Loucy (cell line): ENCODE measurements around the gene TP53I11.

Source experiments
- H2AFZ ChIP-seq: fragments of 200-600 bp; sonication (generic); 2 replicates; pipeline ENCODE4 v1.6.0; 2016; ENCODE audit warnings: antibody characterized with exemption, mild to moderate bottlenecking, low read length, moderate library complexity
- H3F3A ChIP-seq: fragments of 200-600 bp; 2 replicates; pipeline ENCODE4 v1.6.0; 2016; ENCODE audit warnings: antibody characterized with exemption, low read depth, mild to moderate bottlenecking
- H3K27me3 ChIP-seq: fragments of 200-600 bp; sonication (generic); 2 replicates; pipeline ENCODE4 v1.6.1; 2014; ENCODE audit warnings: low read length, mild to moderate bottlenecking; ENCODE audit not compliant: insufficient read depth, poor library complexity, severe bottlenecking
- H3K36me3 ChIP-seq: fragments of 200-600 bp; sonication (generic); 2 replicates; pipeline ENCODE4 v1.6.1; 2016; ENCODE audit warnings: low read length; ENCODE audit not compliant: insufficient read depth
- H3K4me1 ChIP-seq: fragments of 200-600 bp; sonication (generic); 2 replicates; pipeline ENCODE4 v1.5.1; 2014; ENCODE audit warnings: low read length, mild to moderate bottlenecking; ENCODE audit not compliant: insufficient read depth, poor library complexity, severe bottlenecking
- H3K4me2 ChIP-seq: fragments of 200-600 bp; sonication (generic); 2 replicates; pipeline ENCODE4 v1.6.0; 2014; ENCODE audit warnings: antibody characterized with exemption, low read length, low read depth, mild to moderate bottlenecking; ENCODE audit not compliant: poor library complexity, severe bottlenecking
- H3K4me3 ChIP-seq: fragments of 200-600 bp; sonication (generic); 2 replicates; pipeline ENCODE4 v1.5.1; 2014; ENCODE audit warnings: low read length, mild to moderate bottlenecking, mixed read lengths; ENCODE audit not compliant: poor library complexity, severe bottlenecking
- H3K79me2 ChIP-seq: fragments of 200-600 bp; sonication (generic); 2 replicates; pipeline ENCODE4 v1.6.1; 2014; ENCODE audit warnings: low read length; ENCODE audit not compliant: insufficient read depth
- H3K9ac ChIP-seq: fragments of 200-600 bp; sonication (generic); 2 replicates; pipeline ENCODE4 v1.6.0; 2014; ENCODE audit warnings: mild to moderate bottlenecking, low read depth, low read length, moderate library complexity; ENCODE audit not compliant: poor library complexity, severe bottlenecking
- H3K9me2 ChIP-seq: fragments of 200-600 bp; sonication (generic); replicated peaks from 2 replicates; pipeline ENCODE4 v1.6.1; 2016; ENCODE audit warnings: low read depth, low read length, mixed read lengths
- H3K9me3 ChIP-seq: fragments of 200-600 bp; sonication (generic); 2 replicates; pipeline ENCODE4 v1.6.1; 2014; ENCODE audit warnings: mild to moderate bottlenecking, antibody characterized with exemption, low read length, low read depth; ENCODE audit not compliant: insufficient read depth
- H4K20me1 ChIP-seq: fragments of 200-600 bp; sonication (generic); 2 replicates; pipeline ENCODE4 v1.6.0; 2014; ENCODE audit warnings: antibody characterized with exemption, low read length, mild to moderate bottlenecking; ENCODE audit not compliant: insufficient read depth, poor library complexity, severe bottlenecking
- CTCF ChIP-seq: fragments of 200-600 bp; sonication (generic); conservative IDR thresholded peaks from 2 replicates; pipeline ENCODE4 v1.5.1; 2014; ENCODE audit warnings: mild to moderate bottlenecking, antibody characterized with exemption, low read length
- EZH2phosphoT487 ChIP-seq: fragments of 200-600 bp; IDR thresholded peaks from 2 replicates; pipeline ENCODE4 v1.6.1; 2018; ENCODE audit warnings: antibody characterized with exemption, mild to moderate bottlenecking, moderate library complexity, borderline replicate concordance

TP53I11 gene

GRCh38 chr11:44906649-44907048 is 44.0 kb downstream of the TP53I11 start:
- no peaks in the 10 kb centered on the region for H3F3A ChIP-seq
- no peak overlapping the region for H3K9ac ChIP-seq
- H4K20me1 ChIP-seq, result no peaks in the 10 kb centered on the region
- no peak overlapping the region for H3K4me3 ChIP-seq
- TF ChIP-seq EZH2phosphoT487 (no peak), CTCF (no peak)
- H3K27me3 ChIP-seq, result no peaks in the 10 kb centered on the region
- H3K36me3 ChIP-seq, result no peaks in the 10 kb centered on the region
- no peaks in the 10 kb centered on the region for H3K79me2 ChIP-seq
- H2AFZ ChIP-seq, result no peak overlapping the region
- H3K4me2 ChIP-seq, result no peak overlapping the region
- no peaks in the 10 kb centered on the region for H3K9me2 ChIP-seq
- no peaks in the 10 kb centered on the region for H3K4me1 ChIP-seq
- no peaks in the 10 kb centered on the region for H3K9me3 ChIP-seq

- H3K4me2 ChIP-seq, result no peak overlapping the region
These were observed 45.4 kb downstream of the TP53I11 start for GRCh38 chr11:44905131-44905866.

GRCh38 chr11:44904261-44905020 is 46.2 kb downstream of the TP53I11 start:
- Histone ChIP-seq H3K4me2 (no peak overlapping the region), H3K36me3 (no peaks in the 10 kb centered on the region), H3F3A (no peaks in the 10 kb centered on the region), H3K9ac (no peak overlapping the region), H3K9me2 (no peaks in the 10 kb centered on the region), H3K27me3 (no peaks in the 10 kb centered on the region), H3K4me3 (no peak overlapping the region), H2AFZ (no peak overlapping the region), H4K20me1 (no peaks in the 10 kb centered on the region), H3K79me2 (no peaks in the 10 kb centered on the region), H3K9me3 (no peaks in the 10 kb centered on the region), H3K4me1 (no peaks in the 10 kb centered on the region)
- TF ChIP-seq EZH2phosphoT487 (no peak), CTCF (no peak)

More at GRCh38 chr11:44905131-44905866, 45.4 kb downstream of the TP53I11 start:
- Histone ChIP-seq H3K4me3 (no peak overlapping the region), H3F3A (no peaks in the 10 kb centered on the region), H3K9me3 (no peaks in the 10 kb centered on the region), H3K79me2 (no peaks in the 10 kb centered on the region), H3K27me3 (no peaks in the 10 kb centered on the region), H3K9me2 (no peaks in the 10 kb centered on the region), H4K20me1 (no peaks in the 10 kb centered on the region), H3K36me3 (no peaks in the 10 kb centered on the region), H2AFZ (no peak overlapping the region), H3K9ac (no peak overlapping the region), H3K4me1 (no peaks in the 10 kb centered on the region)
- TF ChIP-seq EZH2phosphoT487 (no peak), CTCF (no peak)
